ENCODE results near the gene SLFN14. TPM values are rescaled to one million over a fixed set of nuclear protein-coding genes. Genes with fewer than 3 reads are reported as not detected.

Gene SLFN14
- total RNA-seq (ENCODE audit: unreplicated experiment), result not detected
- long read RNA-seq, result 0 reads

GRCh38 chr17:35560703-35561102 lies at the start of gene SLFN14:
Gene SLFN14, minus strand, starts transcription at chr17:35560819. Its CDS starts 2,757 bp downstream, at chr17:35558062.
- Mint-ChIP-seq H3K36me3 (ENCODE audit: unreplicated experiment) (no peaks in the 10 kb centered on the region), H3K9me3 (ENCODE audit: unreplicated experiment) (no peaks in the 10 kb centered on the region), H3K4me3 (ENCODE audit: unreplicated experiment) (no peak within 1 kb of the TSS), H3K27me3 (ENCODE audit: unreplicated experiment) (peaks cover 5% of the 10 kb centered on the region), H3K4me1 (ENCODE audit: low read depth, unreplicated experiment) (no peaks in the 10 kb centered on the region), H3K27ac (ENCODE audit: unreplicated experiment) (no peak within 1 kb of the TSS)
- TF ChIP-seq, protein P1, sequence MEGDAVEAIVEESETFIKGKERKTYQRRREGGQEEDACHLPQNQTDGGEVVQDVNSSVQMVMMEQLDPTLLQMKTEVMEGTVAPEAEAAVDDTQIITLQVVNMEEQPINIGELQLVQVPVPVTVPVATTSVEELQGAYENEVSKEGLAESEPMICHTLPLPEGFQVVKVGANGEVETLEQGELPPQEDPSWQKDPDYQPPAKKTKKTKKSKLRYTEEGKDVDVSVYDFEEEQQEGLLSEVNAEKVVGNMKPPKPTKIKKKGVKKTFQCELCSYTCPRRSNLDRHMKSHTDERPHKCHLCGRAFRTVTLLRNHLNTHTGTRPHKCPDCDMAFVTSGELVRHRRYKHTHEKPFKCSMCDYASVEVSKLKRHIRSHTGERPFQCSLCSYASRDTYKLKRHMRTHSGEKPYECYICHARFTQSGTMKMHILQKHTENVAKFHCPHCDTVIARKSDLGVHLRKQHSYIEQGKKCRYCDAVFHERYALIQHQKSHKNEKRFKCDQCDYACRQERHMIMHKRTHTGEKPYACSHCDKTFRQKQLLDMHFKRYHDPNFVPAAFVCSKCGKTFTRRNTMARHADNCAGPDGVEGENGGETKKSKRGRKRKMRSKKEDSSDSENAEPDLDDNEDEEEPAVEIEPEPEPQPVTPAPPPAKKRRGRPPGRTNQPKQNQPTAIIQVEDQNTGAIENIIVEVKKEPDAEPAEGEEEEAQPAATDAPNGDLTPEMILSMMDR (IDR thresholded peaks at IDR 0.05; ENCODE audit: partially characterized antibody, unreplicated experiment), result no peak
- DNase-seq, result no peak

DNA sequence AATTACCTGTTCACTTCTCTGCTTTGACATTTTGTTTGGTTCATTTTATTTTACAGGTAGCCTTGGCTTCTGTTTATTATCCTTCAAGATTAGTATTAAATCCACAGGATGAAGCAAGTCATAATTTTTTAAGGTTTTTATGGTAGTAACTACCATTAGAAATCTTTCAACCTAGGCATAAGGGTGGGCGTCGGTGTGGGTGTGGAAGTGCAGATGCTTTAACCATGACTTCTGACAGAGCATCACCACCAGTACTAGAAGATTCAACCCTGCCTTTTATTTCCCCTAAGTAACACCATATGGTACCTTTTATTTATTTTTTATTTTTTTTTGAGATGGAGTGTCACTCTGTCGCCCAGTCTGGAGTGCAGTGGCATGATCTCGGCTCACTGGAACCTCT lies 49.2 kb upstream of the SLFN14 start:
- TF ChIP-seq, protein P1 (IDR thresholded peaks at IDR 0.05; ENCODE audit: partially characterized antibody, unreplicated experiment), result no peak
- Mint-ChIP-seq H3K4me1 (ENCODE audit: low read depth, unreplicated experiment) (no peaks in the 10 kb centered on the region), H3K27ac (ENCODE audit: unreplicated experiment) (no peak overlapping the region), H3K4me3 (ENCODE audit: unreplicated experiment) (no peak overlapping the region), H3K27me3 (ENCODE audit: unreplicated experiment) (no peaks in the 10 kb centered on the region), H3K9me3 (ENCODE audit: unreplicated experiment) (no peaks in the 10 kb centered on the region), H3K36me3 (ENCODE audit: unreplicated experiment) (no peaks in the 10 kb centered on the region)
- DNase-seq, result no peak

GRCh38 chr17:35607239-35607847 lies 46.7 kb upstream of the SLFN14 start:
- no peaks in the 10 kb centered on the region for H3K36me3 Mint-ChIP-seq (ENCODE audit: unreplicated experiment)
- H3K27me3 Mint-ChIP-seq (ENCODE audit: unreplicated experiment), result no peaks in the 10 kb centered on the region
- H3K27ac Mint-ChIP-seq (ENCODE audit: unreplicated experiment), result no peak overlapping the region
- no peak for DNase-seq
- no peaks in the 10 kb centered on the region for H3K9me3 Mint-ChIP-seq (ENCODE audit: unreplicated experiment)
- TF ChIP-seq, protein P1 (IDR thresholded peaks at IDR 0.05; ENCODE audit: partially characterized antibody, unreplicated experiment), result no peak
- no peaks in the 10 kb centered on the region for H3K4me1 Mint-ChIP-seq (ENCODE audit: low read depth, unreplicated experiment)
- H3K4me3 Mint-ChIP-seq (ENCODE audit: unreplicated experiment), result no peak overlapping the region

DNA sequence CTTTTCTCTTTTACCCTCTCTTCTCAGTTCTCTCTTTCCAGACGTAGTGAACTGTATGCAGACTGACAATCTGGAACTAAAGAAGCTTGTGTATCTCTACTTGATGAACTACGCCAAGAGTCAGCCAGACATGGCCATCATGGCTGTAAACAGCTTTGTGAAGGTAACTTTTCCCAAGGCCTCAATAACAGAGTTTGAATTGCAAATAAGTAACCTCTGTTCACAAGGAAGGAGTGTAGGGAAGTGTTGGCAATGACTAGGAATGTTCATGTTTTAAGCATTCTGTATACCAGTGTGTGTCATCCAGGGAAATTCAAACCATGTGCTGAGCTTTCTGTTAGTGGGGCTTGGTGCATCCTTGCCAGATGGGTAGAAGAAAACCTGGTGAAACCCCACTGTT lies 45.1 kb upstream of the SLFN14 start:
- H3K9me3 Mint-ChIP-seq (ENCODE audit: unreplicated experiment), result no peaks in the 10 kb centered on the region
- H3K36me3 Mint-ChIP-seq (ENCODE audit: unreplicated experiment), result no peaks in the 10 kb centered on the region
- H3K27me3 Mint-ChIP-seq (ENCODE audit: unreplicated experiment), result no peaks in the 10 kb centered on the region
- TF ChIP-seq, protein P1 (IDR thresholded peaks at IDR 0.05; ENCODE audit: partially characterized antibody, unreplicated experiment), result no peak
- no peak overlapping the region for H3K4me3 Mint-ChIP-seq (ENCODE audit: unreplicated experiment)
- H3K27ac Mint-ChIP-seq (ENCODE audit: unreplicated experiment), result no peak overlapping the region
- H3K4me1 Mint-ChIP-seq (ENCODE audit: low read depth, unreplicated experiment), result no peaks in the 10 kb centered on the region
- no peak for DNase-seq

DNA sequence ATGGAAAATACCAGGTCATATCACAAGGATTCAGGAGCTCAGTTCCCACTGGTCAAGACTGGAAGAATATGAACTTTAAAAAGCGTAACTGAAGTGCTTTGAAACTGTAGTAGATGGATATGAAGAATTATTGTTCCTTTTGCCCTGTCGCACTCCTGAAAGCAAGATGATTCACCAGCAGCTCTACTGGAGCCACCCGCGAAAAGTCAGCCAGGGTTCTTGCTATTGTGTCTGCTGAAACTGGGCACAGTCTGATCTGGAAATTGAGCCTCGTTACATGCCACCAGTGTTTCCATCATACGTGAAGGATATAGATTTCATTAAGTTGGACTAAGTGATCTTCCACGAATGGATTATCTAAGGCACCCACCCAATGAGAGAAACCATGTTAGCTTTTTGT lies 43.1 kb upstream of the SLFN14 start:
- TF ChIP-seq, protein P1 (IDR thresholded peaks at IDR 0.05; ENCODE audit: partially characterized antibody, unreplicated experiment), result no peak
- H3K36me3 Mint-ChIP-seq (ENCODE audit: unreplicated experiment), result no peaks in the 10 kb centered on the region
- no peak overlapping the region for H3K4me3 Mint-ChIP-seq (ENCODE audit: unreplicated experiment)

More for the DNA sequence above, 43.1 kb upstream of the SLFN14 start:
- no peak for DNase-seq
- no peaks in the 10 kb centered on the region for H3K9me3 Mint-ChIP-seq (ENCODE audit: unreplicated experiment)
- no peaks in the 10 kb centered on the region for H3K27me3 Mint-ChIP-seq (ENCODE audit: unreplicated experiment)
- no peak overlapping the region for H3K27ac Mint-ChIP-seq (ENCODE audit: unreplicated experiment)
- H3K4me1 Mint-ChIP-seq (ENCODE audit: low read depth, unreplicated experiment), result no peaks in the 10 kb centered on the region

Measured in glutamatergic neuron (in vitro differentiated cells).